ENCODE data around the gene RIPOR3. TPM values are rescaled to one million over a fixed set of nuclear protein-coding genes. Genes with fewer than 3 reads are reported as not detected.
"Not testable (repeated sequence)": the region's sequence is repeated elsewhere in the genome, so short reads cannot be mapped to it uniquely, and the experiment has no call there.

RIPOR3 gene
- polyA plus RNA-seq, 1 of the 3 experiments (the other 2 are of a cell fraction): 1.2 TPM

GRCh38 chr20:50598768-50599167 is 92.6 kb downstream of the RIPOR3 start:
- not testable (repeated sequence) for H3K4me2 ChIP-seq; H3F3A ChIP-seq (replicated peaks; ENCODE audit: insufficient read depth)

GRCh38 chr20:50598074-50598473 is 93.3 kb downstream of the RIPOR3 start:
- Histone ChIP-seq H4K20me1 (ENCODE audit: insufficient read depth) (no peaks in the 10 kb centered on the region), H3K27me3 (ENCODE audit: insufficient read depth) (no peaks in the 10 kb centered on the region), H3K36me3 (replicated peaks in 1 of 2; ENCODE audit: control insufficient read depth in 1 of 2, insufficient read depth in 2 of 2, low read length in 1 of 2) (no peaks in the 10 kb centered on the region), H3K9me3 (no peaks in the 10 kb centered on the region), H3K79me2 (ENCODE audit: insufficient read depth) (no peaks in the 10 kb centered on the region), H3K4me1 (ENCODE audit: control insufficient read depth in 1 of 2, insufficient read depth in 2 of 2, low read depth in 1 of 2, low read length in 1 of 2) (no peaks in the 10 kb centered on the region; a peak in 1 of 4 replicates), H3K27ac (ENCODE audit: low read depth in 2 of 2, low read length in 1 of 2) (no peak overlapping the region), H3K4me2 (no peak overlapping the region), H3F3A (replicated peaks; ENCODE audit: insufficient read depth) (no peaks in the 10 kb centered on the region), H3K9ac (no peak overlapping the region), H3K4me3 (ENCODE audit: low read depth in 2 of 2, low read length in 1 of 2) (no peak overlapping the region), H3K9me2 (no peaks in the 10 kb centered on the region), H2AFZ (ENCODE audit: low read depth) (no peak overlapping the region)
- TF ChIP-seq RXRA (IDR thresholded peaks at IDR 0.05; ENCODE audit: borderline replicate concordance, low read depth): no peak
- no peak for TF ChIP-seq ELF1 (IDR thresholded peaks at IDR 0.05)
- TF ChIP-seq RCOR1 (IDR thresholded peaks at IDR 0.05; ENCODE audit: low read length): no peak
- no peak for TF ChIP-seq USF1 (IDR thresholded peaks at IDR 0.05; ENCODE audit: borderline replicate concordance, low read depth)
- TF ChIP-seq GABPA (IDR thresholded peaks at IDR 0.05; ENCODE audit: low read depth): no peak
- TF ChIP-seq POLR2AphosphoS5 (IDR thresholded peaks at IDR 0.05; ENCODE audit: low read depth, low read length): no peak
- no peak for TF ChIP-seq EP300 (IDR thresholded peaks at IDR 0.05; ENCODE audit: borderline replicate concordance in 1 of 2, low read depth in 1 of 2, low read length in 1 of 2)
- TF ChIP-seq SMC3 (IDR thresholded peaks at IDR 0.05; ENCODE audit: low read depth, low read length): no peak
- TF ChIP-seq PBX3 (IDR thresholded peaks at IDR 0.05): no peak
- 85% methylated on average over 7 of the region's 7 CpGs for WGBS (ENCODE audit: low lambda C conversion rate)
- ChIA-PET POLR2A (no interaction called here), CTCF (no interaction called here)
- DNase-seq: no peak

More at GRCh38 chr20:50598768-50599167, 92.6 kb downstream of the RIPOR3 start:
- H3K9me2 ChIP-seq; H3K4me3 ChIP-seq (ENCODE audit: low read depth in 2 of 2, low read length in 1 of 2); H4K20me1 ChIP-seq (ENCODE audit: insufficient read depth); H3K27ac ChIP-seq (ENCODE audit: low read depth in 2 of 2, low read length in 1 of 2); H3K9ac ChIP-seq; DNase-seq; H3K27me3 ChIP-seq (ENCODE audit: insufficient read depth); H3K9me3 ChIP-seq; H2AFZ ChIP-seq (ENCODE audit: low read depth); POLR2A ChIA-PET; H3K36me3 ChIP-seq (replicated peaks in 1 of 2; ENCODE audit: control insufficient read depth in 1 of 2, insufficient read depth in 2 of 2, low read length in 1 of 2); H3K79me2 ChIP-seq (ENCODE audit: insufficient read depth); H3K4me1 ChIP-seq (ENCODE audit: control insufficient read depth in 1 of 2, insufficient read depth in 2 of 2, low read depth in 1 of 2, low read length in 1 of 2): not testable (repeated sequence)
- WGBS (ENCODE audit: low lambda C conversion rate): 92% methylated on average over 5 of the region's 5 CpGs
- CTCF ChIA-PET: interaction anchor here (1.4 kb wide), 1 partner anchor 10 kb away, joined by 8 read pairs; no protein-coding TSS in a partner anchor

DNA sequence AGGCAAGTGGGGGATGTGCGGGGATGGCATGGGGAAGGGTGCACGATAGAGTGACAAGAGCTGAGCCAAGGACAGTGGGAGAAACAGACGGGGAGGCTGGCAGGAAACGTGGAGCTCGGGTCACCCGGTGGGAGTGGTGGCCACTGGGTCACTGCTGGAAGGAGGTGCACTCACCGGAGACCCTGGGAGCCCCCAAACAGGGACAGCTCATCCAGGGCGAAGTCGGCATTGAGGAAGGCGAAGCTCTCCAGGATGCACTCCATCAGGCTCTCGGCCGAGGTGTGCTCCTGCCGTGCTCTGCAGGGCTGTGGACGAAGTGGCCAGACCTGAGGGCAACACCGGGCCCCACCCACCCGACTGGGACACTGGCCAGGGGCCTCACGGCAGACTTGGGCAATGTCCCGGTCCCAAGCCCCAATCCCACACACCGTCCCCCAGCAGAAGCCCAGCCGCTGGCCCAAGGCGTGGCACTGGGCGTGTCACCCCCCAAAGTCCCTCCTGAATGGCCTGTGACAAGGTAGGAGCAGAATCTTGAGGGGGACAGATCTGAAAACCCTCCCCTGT is 93.9 kb downstream of the RIPOR3 start:
- no peaks in the 10 kb centered on the region for H3K27me3 ChIP-seq (ENCODE audit: insufficient read depth)
- CTCF ChIA-PET: interaction anchor here (1.3 to 1.8 kb wide), 4 partner anchors 9 to 409 kb away, joined by 4 to 8 read pairs (median 5); no protein-coding TSS in a partner anchor
- no peak for DNase-seq
- no peaks in the 10 kb centered on the region; a peak in 1 of 4 replicates for H3K4me1 ChIP-seq (ENCODE audit: control insufficient read depth in 1 of 2, insufficient read depth in 2 of 2, low read depth in 1 of 2, low read length in 1 of 2)
- H3K9me3 ChIP-seq: no peaks in the 10 kb centered on the region
- H3K36me3 ChIP-seq (replicated peaks in 1 of 2; ENCODE audit: control insufficient read depth in 1 of 2, insufficient read depth in 2 of 2, low read length in 1 of 2): no peaks in the 10 kb centered on the region
- H4K20me1 ChIP-seq (ENCODE audit: insufficient read depth): no peaks in the 10 kb centered on the region
- no peak overlapping the region for H3K27ac ChIP-seq (ENCODE audit: low read depth in 2 of 2, low read length in 1 of 2)
- 88% methylated on average over 13 of the region's 22 CpGs for WGBS (ENCODE audit: low lambda C conversion rate)
- no peak overlapping the region for H3K4me3 ChIP-seq (ENCODE audit: low read depth in 2 of 2, low read length in 1 of 2)
- H3K9me2 ChIP-seq: no peaks in the 10 kb centered on the region
- TF ChIP-seq, protein P1, sequence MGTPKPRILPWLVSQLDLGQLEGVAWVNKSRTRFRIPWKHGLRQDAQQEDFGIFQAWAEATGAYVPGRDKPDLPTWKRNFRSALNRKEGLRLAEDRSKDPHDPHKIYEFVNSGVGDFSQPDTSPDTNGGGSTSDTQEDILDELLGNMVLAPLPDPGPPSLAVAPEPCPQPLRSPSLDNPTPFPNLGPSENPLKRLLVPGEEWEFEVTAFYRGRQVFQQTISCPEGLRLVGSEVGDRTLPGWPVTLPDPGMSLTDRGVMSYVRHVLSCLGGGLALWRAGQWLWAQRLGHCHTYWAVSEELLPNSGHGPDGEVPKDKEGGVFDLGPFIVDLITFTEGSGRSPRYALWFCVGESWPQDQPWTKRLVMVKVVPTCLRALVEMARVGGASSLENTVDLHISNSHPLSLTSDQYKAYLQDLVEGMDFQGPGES (IDR thresholded peaks at IDR 0.05; ENCODE audit: low read depth, low read length): no peak
- TF ChIP-seq CHD2 (IDR thresholded peaks at IDR 0.05; ENCODE audit: low read length, partially characterized antibody): no peak
- TF ChIP-seq YY1 (IDR thresholded peaks at IDR 0.05; ENCODE audit: low read depth): no peak
- TF ChIP-seq EZH2phosphoT487 (IDR thresholded peaks at IDR 0.05; ENCODE audit: borderline replicate concordance, low read depth): no peak
- no peak for TF ChIP-seq RCOR1 (IDR thresholded peaks at IDR 0.05; ENCODE audit: low read length)
- no peak for TF ChIP-seq TCF12 (IDR thresholded peaks at IDR 0.05)
- TF ChIP-seq RXRA (IDR thresholded peaks at IDR 0.05; ENCODE audit: borderline replicate concordance, low read depth): no peak
- no peak for TF ChIP-seq CTCF (IDR thresholded peaks at IDR 0.05)
- no peak for TF ChIP-seq MEF2A (IDR thresholded peaks at IDR 0.05; ENCODE audit: borderline replicate concordance, low read depth)
- no peak for TF ChIP-seq NRF1 (IDR thresholded peaks at IDR 0.05; ENCODE audit: low read depth, low read length)
- no peak for TF ChIP-seq JUND (IDR thresholded peaks at IDR 0.05)
- no peaks in the 10 kb centered on the region for H3F3A ChIP-seq (replicated peaks; ENCODE audit: insufficient read depth)
- H2AFZ ChIP-seq (ENCODE audit: low read depth): no peak overlapping the region
- no peaks in the 10 kb centered on the region for H3K79me2 ChIP-seq (ENCODE audit: insufficient read depth)
- POLR2A ChIA-PET: no interaction called here
- H3K4me2 ChIP-seq: no peak overlapping the region
- no peak overlapping the region for H3K9ac ChIP-seq

Data from SK-N-SH (cell line).